Psoas muscle (tissue), 8 donors: Measurements from ENCODE around the gene JPH3. TPM values are rescaled to one million over a fixed set of nuclear protein-coding genes. Genes with fewer than 3 reads are reported as not detected.

Experiments used
- ATAC-seq, 4 donors: fragments of 200-7000 bp; cut with Tn5 transposase; one replicate each; pipeline ENCODE4 v1.9.1; 2020; ENCODE audit warnings: moderate library complexity in 3 of 4, mild to moderate bottlenecking in 2 of 4
- DNase-seq, 2 donors: peaks; one replicate each; pipeline ENCODE4 v3.0.0-alpha.2; 2020
- H3K27ac ChIP-seq: fragments of 200-600 bp; one replicate; pipeline ENCODE4 v1.8.0; 2022
- H3K27me3 ChIP-seq, 3 donors: fragments of 200-600 bp in 1 of 3; one replicate each; pipeline versions ENCODE4 v1.6.1 to v1.8.0; 2013 to 2022; ENCODE audit warnings: low read length in 2 of 3, mild to moderate bottlenecking in 2 of 3, moderate library complexity in 1 of 3; ENCODE audit not compliant: insufficient read depth in 3 of 3
- H3K36me3 ChIP-seq, 2 donors: fragments of 200-600 bp in 1 of 2; one replicate each; pipeline versions ENCODE4 v1.6.1 to v1.8.0; 2013 to 2022; ENCODE audit warnings: low read depth in 1 of 2, mild to moderate bottlenecking in 1 of 2, moderate library complexity in 1 of 2; ENCODE audit not compliant: insufficient read depth in 1 of 2
- H3K4me1 ChIP-seq: fragments of 200-600 bp; one replicate; pipeline ENCODE4 v1.8.0; 2022
- H3K4me3 ChIP-seq: fragments of 200-600 bp; one replicate; pipeline ENCODE4 v1.8.0; 2022; ENCODE audit warnings: mild to moderate bottlenecking
- H3K9me3 ChIP-seq: fragments of 200-600 bp; one replicate; pipeline ENCODE4 v1.8.0; 2022
- WGBS, 3 donors: extraction: QIAGEN DNeasy Blood & Tissue Kit; methylation state at CpG; one replicate each; pipeline versions ENCODE4 v1.1.6 to v1.1.7; 2013; 5-methylcytosine and 5-hydroxymethylcytosine counted together
- intact Hi-C, 2 donors: fragments of 100-400 bp; cut with DNase I; formaldehyde crosslinking; loops; one replicate each; pipeline versions ENCODE4 v1.11.0 to v1.14.2; 2022
- polyA plus RNA-seq, 3 donors: library from polyadenylated mRNA; stranded (reverse); fragments of 200-250 nt; gene quantifications; one replicate each; pipeline ENCODE4 v1.2.3, GENCODE V29; 2013
- total RNA-seq, 4 donors: library from RNA; stranded (reverse); fragmentation: NEBNext Ultra II Directional in 2 of 4; extraction: Animal tissue kit (Norgen Biotek cat#: 25700) in 2 of 4; gene quantifications; one replicate each; pipeline versions ENCODE4 v1.2.1 to v1.2.4, GENCODE V29; 2021 to 2023
- TF ChIP-seq, protein P1 (sequence below): fragments of 200-600 bp; IDR thresholded peaks from one replicate; pipeline ENCODE4 v1.8.0; 2022; ENCODE audit warnings: antibody characterized with exemption
- donor health status: healthy with polysubstance abuse.
- donor health status: DM: no; HTN: no; CAD: no; lungs with moderate emphysema.
- donor health status: Bipolar disorder and iron deficiency.
- donor health status: healthy.
- donor health status: DM: yes; HTN: yes; CAD: no.
- donor health status: DM: no; HTN: no; CAD: no.
- donor health status: DM: no; HTN: no; CAD: no.
- donor health status: DM: yes; HTN: yes; CAD: no.

The JPH3 gene
- total and polyA plus RNA-seq, 7 donors, result 0.03 to 0.13 (median 0.04) TPM; not detected in 2

DNA sequence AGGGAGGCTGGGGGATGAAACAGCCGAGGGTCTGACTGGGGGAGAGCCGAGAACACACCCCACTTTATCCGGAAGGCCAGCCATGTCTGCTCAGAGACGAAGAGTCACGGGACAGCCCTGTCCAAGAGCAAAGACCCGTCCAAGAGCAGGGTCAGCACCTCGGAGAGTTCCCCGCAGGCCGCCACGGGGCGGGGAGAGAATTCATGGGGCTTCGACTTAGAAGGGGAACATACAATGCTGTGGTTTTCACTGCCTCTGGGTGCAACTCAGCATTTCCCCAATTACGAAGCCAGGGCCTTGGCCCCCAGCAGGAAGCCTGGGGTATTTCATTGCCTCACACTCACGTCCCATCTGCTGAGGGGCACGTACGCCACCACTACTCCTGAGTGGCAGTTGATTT is 59.3 kb downstream of the JPH3 start:
- ATAC-seq (no peak), DNase-seq (peak in 1 of 2 donors; percentile 35)
- intact Hi-C loops, result no loop called here
- Histone ChIP-seq H3K27me3 (peaks cover 0 to 66% (median 17%) of the 10 kb centered on the region in 3 donors), H3K9me3 (no peaks in the 10 kb centered on the region), H3K4me3 (no peak overlapping the region), H3K27ac (no peak overlapping the region), H3K36me3 (no peaks in the 10 kb centered on the region), H3K4me1 (no peaks in the 10 kb centered on the region)
- 7 to 10% (median 10%) methylated on average over 16 of the region's 16 CpGs for WGBS, 3 donors
- TF ChIP-seq, protein P1, sequence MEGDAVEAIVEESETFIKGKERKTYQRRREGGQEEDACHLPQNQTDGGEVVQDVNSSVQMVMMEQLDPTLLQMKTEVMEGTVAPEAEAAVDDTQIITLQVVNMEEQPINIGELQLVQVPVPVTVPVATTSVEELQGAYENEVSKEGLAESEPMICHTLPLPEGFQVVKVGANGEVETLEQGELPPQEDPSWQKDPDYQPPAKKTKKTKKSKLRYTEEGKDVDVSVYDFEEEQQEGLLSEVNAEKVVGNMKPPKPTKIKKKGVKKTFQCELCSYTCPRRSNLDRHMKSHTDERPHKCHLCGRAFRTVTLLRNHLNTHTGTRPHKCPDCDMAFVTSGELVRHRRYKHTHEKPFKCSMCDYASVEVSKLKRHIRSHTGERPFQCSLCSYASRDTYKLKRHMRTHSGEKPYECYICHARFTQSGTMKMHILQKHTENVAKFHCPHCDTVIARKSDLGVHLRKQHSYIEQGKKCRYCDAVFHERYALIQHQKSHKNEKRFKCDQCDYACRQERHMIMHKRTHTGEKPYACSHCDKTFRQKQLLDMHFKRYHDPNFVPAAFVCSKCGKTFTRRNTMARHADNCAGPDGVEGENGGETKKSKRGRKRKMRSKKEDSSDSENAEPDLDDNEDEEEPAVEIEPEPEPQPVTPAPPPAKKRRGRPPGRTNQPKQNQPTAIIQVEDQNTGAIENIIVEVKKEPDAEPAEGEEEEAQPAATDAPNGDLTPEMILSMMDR, result no peak

DNA sequence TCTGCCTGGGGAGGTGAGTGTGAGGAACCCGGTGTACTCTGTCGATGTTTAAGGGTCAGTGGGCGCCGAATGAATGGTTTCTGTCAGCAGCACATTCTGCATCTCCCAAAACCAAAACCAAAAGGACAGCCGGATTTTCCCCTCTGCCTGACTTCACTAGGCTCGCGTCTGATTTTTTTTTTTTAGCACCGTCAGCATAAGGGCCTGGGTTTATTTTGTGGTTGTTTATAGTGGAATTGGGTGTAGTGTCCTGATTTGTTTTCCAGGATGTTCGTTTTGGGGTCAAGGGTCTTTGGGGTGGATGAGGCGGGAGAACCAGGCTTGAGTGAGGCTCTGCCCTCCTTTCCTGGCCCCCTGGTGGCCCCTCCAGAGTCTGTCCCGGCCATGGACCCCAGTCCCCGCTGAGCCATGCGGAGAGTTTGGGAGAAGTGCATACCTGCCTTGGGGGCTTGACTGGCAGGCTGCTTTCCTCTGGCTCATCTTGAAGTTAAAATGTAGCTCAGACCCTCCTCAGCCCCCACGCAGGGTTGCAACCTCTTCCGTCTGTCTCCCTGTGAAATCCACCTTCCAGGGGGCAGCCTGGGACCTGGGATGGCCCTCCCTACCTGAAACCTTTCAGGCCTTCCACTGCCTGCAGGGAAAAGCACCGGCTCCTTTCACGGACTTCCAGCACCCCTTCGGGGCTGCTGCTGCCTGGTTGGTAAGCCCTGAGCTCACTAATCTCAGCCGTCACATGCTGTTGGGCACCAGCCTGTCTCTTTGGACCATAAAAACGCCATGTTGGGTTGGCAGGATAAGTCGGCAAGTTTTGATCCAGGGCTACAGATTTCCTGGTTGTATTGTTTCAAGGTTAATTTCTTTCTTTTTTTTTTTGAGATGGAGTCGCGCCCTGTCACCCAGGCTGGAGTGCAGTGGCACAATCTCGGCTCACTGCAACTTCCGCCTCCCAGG is 60.2 kb downstream of the JPH3 start:
- Histone ChIP-seq H3K27me3 (peaks cover 0 to 60% (median 21%) of the 10 kb centered on the region in 3 donors), H3K4me3 (no peak overlapping the region), H3K36me3 (no peaks in the 10 kb centered on the region), H3K27ac (no peak overlapping the region), H3K4me1 (no peaks in the 10 kb centered on the region), H3K9me3 (no peaks in the 10 kb centered on the region)
- intact Hi-C loops, result no loop called here
- TF ChIP-seq, protein P1, result no peak
- DNase-seq, result no peak
- WGBS, 3 donors, result 79 to 80% (median 79%) methylated on average over 24 to 25 of the region's 25 CpGs
- ATAC-seq, result no peak

DNA sequence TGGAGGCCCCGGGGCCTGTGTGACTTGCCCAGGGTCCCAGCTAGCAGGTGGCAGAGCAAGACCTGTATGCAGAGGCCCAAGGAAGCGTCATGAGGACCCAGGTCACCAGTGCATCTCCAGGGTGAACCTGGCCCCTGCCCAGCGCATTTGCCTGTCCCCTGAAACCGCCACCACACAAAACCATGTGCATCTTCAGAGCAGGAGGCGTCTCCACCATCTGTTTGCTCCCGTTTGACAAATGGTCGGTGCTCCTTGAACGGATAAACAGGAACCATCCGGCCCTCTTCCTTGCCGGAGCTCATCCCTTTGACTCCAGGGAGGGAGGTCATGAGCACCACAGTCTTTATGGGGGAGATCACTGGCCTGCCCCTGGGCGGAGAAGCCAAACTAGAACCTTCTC is 62.5 kb downstream of the JPH3 start:
- ATAC-seq (no peak), DNase-seq (no peak)
- Histone ChIP-seq H3K4me3 (no peak overlapping the region), H3K27me3 (peaks cover 0 to 53% (median 16%) of the 10 kb centered on the region in 3 donors), H3K27ac (no peak overlapping the region), H3K9me3 (no peaks in the 10 kb centered on the region), H3K36me3 (no peaks in the 10 kb centered on the region), H3K4me1 (no peaks in the 10 kb centered on the region)
- TF ChIP-seq, protein P1, result no peak
- intact Hi-C loops, result no loop called here
- WGBS, 3 donors, result 45 to 57% (median 47%) methylated on average over 11 of the region's 11 CpGs

DNA sequence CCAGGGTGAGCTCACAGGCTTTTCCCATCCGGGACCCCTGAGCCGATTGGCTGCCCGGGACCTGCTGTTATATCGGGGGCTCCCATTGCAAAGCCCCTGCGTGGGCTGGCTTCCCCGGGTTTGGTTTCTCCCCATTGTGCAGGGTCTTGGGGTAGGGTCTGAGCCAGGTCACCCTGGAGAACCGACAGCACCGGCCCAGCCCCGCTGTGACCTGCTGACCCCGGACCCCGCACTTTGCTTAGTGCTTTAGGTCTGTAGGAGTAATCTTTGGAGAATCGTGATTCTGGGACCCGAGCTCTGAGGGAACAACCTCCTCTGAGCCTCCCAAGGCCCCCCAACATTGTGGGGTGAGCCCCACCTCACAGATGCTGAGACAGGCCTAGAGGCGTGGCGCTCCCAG is 62.9 kb downstream of the JPH3 start:
- intact Hi-C loops, result no loop called here
- ATAC-seq (no peak), DNase-seq (no peak)
- H3K27me3 ChIP-seq, result peaks cover 0 to 50% (median 16%) of the 10 kb centered on the region in 3 donors
- no peaks in the 10 kb centered on the region for H3K9me3 ChIP-seq
- TF ChIP-seq, protein P1, result no peak
- no peak overlapping the region for H3K27ac ChIP-seq
- H3K4me1 ChIP-seq, result no peaks in the 10 kb centered on the region
- no peak overlapping the region for H3K4me3 ChIP-seq
- H3K36me3 ChIP-seq, result no peaks in the 10 kb centered on the region
- 79 to 85% (median 83%) methylated on average over 15 of the region's 15 CpGs for WGBS, 3 donors
